CD4-positive, alpha-beta T cell treated with Interleukin-4 for 4 hours (primary cell): ENCODE data around the gene TMEM163.

ENCODE experiments used
- DNase-seq: peaks from one replicate; pipeline ENCODE4 v3.0.0-alpha.2; 2020

Gene TMEM163

GRCh38 chr2:134452042-134452733, 266.6 kb downstream of the TMEM163 start:
- no peak for DNase-seq

DNA sequence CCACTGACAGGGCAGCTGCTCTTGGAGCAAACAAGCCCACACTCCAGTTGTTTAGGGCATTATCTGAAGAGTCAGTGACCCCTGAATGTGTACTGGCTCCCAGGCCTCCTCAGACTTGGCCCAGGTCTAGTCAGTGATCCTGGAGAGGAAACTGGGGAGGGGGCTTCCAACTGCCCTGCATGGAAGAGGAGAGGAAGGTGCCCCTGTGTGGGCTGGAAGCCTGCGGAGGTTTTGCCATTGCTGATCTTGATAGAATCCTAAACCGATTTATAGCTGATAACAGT, 267.5 kb downstream of the TMEM163 start:
- DNase-seq, result no peak

DNA sequence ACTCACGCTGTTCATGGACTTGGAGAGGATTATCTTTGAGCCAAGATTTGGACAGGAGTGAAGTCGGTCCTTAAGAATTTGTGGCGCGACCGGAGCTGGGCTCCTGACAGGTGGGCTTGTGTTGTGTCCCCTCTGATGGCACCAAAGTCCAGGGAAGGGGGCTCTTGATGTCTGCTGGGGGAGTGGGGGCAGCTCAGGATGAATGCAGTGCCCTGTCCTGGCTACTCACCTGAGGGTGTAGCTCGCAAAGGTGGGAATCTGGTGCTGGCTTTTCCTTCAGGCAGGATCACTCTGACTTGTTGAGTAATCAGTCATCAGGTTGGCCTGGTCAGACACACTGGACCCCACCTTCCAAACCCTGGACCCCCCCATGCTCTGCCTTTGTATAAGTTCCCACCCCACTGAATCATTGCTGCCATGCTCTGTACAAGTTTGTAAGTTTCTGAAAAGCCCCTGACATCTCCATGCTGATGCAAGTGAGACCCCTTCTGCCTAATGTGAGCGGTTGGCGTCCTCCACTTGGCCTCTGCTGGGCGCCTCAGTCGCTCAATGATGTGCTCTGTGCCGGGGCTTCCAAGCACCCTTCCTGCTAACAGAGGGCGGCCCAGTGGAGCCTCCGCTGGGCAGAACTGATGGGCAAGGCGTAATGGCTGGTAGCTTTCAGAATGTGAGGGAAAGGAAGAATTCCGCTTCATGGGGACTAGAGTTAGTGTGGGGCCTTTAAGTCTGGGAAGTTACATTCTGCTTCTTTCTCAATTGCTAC, 268.9 kb downstream of the TMEM163 start:
- no peak for DNase-seq

GRCh38 chr2:134449157-134449556, 269.6 kb downstream of the TMEM163 start:
- no peak for DNase-seq

DNA sequence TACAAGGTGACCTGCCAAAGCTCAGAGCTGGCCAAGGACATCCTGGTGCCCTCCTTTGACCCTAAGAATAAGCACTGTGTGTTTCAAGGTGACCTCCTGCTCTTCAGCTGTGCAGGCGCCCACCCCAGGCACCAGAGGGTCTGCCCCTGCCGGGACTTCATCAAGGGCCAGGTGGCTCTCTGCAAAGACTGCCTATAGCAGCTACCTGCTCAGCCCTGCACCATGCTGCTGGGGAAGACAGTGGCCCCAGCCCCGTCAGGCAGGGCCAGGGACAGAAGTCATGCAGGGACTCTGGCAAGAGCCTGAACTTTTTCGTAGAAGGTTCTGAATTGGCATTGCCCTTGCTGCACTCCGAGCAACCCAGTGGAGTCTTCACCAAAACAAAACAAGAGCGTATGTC, 270.1 kb downstream of the TMEM163 start:
- no peak for DNase-seq

DNA sequence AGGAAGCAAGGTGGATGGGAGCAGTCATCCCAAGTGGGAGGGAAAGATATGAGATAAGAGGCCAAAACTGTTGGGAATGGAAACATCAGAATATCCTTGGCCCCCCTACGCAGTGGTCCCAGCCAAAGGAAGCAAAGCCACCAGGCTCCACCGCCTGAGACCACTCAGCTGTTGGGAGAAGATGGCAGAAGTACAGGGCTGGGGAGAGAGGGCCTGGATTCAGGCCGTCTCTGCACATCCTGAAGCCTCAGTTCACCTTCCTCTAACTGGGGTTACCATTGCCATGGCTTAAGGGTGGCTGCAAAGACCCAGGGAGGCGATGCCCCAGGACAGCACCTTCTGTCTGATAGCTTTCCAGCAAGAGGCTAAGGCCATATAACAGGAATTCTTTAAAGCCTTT, 271.1 kb downstream of the TMEM163 start:
- no peak for DNase-seq

- no peak for DNase-seq
Measured at GRCh38 chr2:134446383-134447017, 272.3 kb downstream of the TMEM163 start.

DNA sequence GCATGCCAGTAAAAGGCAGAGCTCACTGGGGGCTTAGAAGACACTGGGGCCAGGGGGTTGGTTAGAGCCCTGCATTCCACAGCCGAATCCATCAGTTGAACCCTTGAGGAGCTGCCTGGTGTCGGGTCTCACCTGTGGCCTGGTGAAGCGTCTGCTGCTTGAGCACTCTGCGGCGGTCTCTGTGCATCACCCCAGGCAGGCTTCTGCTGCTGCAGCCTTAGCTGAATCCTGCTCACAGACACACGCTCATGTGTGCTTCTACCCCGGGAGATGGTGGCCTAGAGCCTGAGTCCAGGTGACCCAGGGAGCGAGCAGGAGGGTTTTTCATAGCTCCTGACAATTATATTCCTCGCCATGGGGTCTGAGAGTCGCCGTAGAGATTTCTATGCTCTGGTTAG, 272.8 kb downstream of the TMEM163 start:
- DNase-seq, result no peak

DNA sequence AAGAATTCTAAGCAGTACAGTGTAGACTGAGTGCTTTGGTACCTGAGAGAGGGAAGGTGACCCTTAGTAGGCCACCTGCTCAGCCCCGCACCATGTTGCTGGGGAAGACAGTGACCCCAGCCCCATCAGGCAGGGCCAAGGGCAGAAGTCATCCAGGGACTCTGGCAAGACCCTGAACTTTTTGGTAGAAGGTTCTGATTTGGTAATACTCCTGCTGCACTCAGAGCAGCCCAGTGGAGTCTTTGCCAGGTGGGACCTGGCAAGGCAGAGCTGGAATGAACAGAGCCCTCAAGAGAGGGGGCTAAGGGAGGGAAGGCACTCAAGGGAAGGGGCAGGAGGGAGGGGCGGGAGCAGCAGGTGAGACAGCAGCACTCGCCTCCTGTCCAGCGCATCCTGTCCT, 273.7 kb downstream of the TMEM163 start:
- DNase-seq, result no peak

- DNase-seq, result no peak
Measured at GRCh38 chr2:134443814-134444480, 274.9 kb downstream of the TMEM163 start.

DNA sequence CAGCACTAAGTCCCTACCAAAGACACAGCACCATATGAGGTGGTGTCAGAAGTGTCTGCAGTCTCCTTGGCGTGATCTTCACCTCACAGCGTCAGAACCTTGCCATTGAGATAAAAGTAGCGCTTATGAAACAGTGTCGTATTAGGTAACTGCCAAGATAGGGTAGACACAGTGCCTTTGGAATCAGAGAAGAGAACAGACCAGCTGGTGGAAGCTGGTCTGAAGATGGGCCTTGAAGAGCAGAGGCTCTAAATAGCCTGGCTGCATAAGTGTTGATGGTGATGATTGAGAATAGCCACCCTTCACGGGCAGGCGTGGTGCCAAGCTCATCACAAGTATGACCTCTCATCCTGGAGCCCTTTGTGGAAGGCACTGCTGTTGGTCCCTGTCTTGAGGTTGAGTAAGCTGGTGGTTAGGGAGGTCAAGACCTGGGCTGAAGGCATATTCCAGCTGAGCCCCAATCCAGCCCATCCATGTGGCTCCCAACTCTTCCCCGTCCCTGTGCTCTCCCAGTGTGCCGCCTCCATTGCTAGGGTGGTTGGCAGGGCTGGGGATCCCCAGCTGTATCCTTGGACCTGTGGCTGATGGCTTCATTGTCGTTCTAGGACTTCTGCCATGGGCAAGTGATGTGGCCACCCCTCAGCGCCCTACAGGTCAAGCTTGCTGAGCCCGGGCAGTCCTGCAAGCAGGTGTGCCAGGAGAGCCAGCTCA, 277.5 kb downstream of the TMEM163 start:
- DNase-seq, result no peak

DNA sequence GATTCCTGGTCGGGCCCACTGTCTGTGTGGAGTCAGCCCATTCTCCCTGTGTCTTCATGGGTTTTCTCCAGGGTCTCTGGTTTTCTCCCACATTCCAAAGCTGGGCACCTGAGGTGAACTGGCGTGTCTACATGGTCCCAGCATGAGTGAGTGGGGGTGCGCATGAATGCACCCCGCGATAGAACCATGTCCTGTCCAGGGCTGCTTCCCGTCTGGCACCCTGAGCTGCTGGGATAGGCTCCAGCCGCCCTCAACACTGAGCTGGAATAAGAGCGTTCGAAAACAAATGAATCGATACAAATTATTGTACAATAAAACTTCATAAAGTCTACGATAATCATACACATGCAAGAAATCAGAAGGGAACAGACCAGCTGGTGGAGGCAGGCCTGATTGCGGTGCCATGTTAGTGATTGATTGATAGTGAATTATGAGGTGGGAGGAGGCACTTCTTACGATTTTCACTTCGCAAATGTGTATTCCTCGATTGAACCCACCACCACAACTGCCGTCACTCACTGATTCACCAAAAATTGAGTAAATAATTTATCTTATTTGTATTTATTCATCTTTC, 278.4 kb downstream of the TMEM163 start:
- no peak for DNase-seq

DNA sequence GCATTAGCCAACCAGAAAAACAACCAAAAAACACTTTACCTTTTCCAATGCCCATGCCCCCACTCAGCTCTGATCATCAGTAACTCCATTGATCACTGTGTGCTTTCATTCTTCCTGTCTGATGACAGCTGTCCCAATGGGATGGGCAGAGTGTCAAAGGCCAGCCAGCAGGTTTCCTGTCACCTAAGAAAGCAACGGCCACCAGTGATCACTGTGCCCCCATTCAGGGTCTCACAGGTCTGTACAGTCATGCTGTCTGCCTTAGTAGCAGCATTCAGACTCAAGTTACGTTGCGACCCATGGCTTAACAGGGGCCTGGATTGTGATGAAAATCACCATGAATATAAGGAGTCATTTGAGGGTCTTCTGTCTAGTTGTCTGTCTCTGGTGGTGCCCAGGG, 280.4 kb downstream of the TMEM163 start:
- no peak for DNase-seq

DNA sequence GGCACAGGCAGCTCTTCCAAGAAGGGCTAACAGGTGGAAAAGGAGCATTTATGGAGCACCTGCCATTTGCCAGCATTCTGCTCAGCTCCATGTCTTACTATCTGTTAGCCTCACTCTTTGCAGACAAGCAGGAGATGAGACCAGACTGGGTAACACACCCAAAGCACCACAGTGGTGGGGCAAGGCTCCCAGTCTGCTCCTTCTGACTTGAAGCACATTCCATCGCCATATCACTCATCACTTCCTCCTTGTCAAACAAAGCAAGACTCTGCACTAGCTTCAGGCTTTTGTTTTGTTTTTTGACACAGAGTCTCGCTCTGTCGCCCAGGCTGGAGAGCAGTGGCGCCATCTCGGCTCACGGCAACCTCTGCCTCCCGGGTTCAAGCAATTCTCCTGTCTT, 282.1 kb downstream of the TMEM163 start:
- DNase-seq, result no peak

DNA sequence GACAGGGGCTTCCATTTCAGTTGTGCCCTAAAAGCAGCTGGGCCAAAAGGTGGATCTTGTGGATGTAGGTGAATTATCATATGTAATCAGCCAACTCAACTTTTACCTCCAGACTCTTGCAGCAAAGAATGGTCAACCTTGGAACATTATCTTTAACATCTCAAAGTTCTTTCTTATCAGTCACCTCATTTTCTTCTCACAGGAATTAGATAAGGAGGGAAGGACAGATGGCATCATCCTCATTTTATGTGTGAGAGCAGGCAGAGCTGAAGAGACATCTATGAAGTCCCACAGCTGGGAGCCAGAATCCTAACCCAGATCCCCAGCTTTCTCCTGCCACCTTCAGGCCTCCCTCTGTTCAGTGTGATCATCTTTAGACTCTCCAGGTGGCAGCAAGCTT, 282.9 kb downstream of the TMEM163 start:
- DNase-seq, result no peak

DNA sequence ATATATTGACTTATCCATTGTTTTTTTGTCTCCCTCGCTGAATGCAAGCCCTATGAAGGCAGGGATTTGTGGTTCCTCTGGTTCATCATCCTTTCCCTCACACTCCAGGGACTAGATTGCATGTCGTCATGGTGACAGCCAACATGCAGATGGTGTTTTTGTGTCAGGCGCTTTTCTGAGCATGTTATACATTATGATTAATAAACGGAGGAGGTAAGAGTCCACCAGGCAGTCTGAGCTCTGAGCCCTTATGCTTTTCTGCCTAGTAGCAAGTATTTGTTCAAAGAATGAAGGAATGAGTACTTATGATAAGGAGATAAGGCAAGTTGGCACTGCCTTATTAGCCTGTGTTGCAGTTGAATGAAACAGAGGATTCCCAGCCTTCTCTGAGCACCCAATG, 283.3 kb downstream of the TMEM163 start:
- DNase-seq, result no peak

DNA sequence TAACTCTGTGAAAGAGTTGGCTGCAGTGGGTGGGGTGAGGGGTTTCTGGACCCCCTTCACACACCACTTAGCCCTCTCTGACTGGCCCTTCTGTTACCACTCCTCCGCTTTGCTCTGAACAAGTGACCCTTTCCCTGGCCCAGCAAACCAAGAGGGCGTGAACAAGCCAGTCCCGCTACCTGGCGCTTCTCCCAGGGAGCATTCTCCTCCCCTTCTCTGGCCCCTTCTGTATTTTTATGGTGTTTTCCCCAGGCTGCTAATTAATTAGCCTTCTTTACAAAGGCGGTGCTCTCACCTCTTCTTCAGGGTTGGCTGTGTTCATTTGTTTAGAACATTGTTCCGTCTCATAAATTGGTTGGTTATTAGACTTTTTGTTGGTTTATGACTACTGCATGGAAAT, 284.8 kb downstream of the TMEM163 start:
- DNase-seq, result no peak

DNA sequence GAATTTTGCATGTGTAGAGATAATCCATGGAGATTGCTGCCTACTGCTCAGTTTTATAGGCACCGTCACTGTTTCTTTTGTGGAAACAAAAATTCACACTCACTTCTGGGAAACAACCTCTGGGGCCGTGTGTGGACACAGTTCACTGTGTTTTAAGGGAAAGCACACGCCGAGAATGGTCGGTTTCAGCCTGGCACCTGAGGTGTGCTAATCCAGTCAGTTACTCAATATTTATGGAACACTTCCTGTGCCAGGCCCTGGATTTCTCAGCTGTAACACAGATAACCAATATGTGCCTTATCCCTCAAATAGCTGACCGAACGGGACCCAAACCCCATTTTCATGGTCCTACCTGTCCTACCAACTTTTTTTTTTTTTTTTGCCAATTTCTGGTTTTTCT, 285.3 kb downstream of the TMEM163 start:
- no peak for DNase-seq

DNA sequence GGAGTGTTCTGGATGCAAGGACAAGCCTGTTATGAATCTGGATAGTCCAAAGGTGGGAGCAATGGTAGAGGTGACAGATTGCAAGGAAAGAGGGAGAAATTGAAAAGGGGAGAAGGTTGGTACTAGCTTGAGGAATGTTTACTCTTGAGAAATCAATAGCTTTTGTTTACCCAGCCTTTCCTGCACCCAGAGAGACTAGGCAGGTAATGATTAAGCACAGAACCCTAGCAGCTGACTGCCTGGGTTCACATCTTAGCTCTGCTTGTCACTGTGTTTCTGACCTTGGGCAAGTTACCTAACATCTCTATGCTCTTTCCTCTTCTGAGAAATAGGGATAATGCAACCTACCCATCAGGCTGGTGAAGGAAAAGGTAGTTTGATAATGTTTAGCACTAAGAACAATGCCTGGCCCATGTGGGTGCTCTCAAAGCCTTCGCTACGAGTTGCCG, 286.3 kb downstream of the TMEM163 start:
- no peak for DNase-seq

- no peak for DNase-seq
Measured at GRCh38 chr2:134431838-134432434, 286.9 kb downstream of the TMEM163 start.

GRCh38 chr2:134429886-134430285, 288.9 kb downstream of the TMEM163 start:
- DNase-seq, result no peak

GRCh38 chr2:134426721-134427120, 292.1 kb downstream of the TMEM163 start:
- no peak for DNase-seq
